ENCODE measurements around the gene KRTAP1-1.
"Not testable (repeated sequence)": the region's sequence is repeated elsewhere in the genome, so short reads cannot be mapped to it uniquely, and the experiment has no call there.

The KRTAP1-1 gene

GRCh38 chr17:41009936-41010335 lies 31.3 kb downstream of the KRTAP1-1 start:
- no peak for DNase-seq

DNA sequence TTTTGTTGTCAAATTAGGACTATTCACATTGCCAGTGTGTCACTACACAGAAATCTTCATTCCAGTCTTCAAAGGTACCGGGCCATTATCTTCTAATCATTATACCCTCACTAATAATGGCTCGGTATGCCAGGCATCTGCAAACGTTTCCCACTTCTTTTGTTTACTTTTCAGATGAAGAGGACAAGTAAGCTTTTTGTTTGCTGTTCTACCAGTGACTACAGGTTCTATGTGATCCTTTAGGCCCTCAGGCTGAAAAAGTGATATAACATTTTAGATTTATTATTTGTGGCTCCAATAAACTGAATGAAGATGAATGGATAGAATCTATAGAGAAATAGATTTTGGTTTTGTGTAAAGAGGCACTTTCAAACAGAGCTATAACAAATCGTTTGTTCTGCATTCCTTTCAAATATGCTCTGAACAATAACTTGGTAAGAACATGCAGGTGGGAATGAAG lies 31.9 kb downstream of the KRTAP1-1 start:
- no peak for DNase-seq

- DNase-seq: no peak
These were observed 32.4 kb downstream of the KRTAP1-1 start, which contains the start of gene KRTAP3-1 for GRCh38 chr17:41008811-41009210. Gene KRTAP3-1 (minus strand): TSS chr17:41009128. CDS start chr17:41009074, 54 bp downstream.

- no peak for DNase-seq
These were observed 36.9 kb downstream of the KRTAP1-1 start for GRCh38 chr17:41004397-41004796.

DNA sequence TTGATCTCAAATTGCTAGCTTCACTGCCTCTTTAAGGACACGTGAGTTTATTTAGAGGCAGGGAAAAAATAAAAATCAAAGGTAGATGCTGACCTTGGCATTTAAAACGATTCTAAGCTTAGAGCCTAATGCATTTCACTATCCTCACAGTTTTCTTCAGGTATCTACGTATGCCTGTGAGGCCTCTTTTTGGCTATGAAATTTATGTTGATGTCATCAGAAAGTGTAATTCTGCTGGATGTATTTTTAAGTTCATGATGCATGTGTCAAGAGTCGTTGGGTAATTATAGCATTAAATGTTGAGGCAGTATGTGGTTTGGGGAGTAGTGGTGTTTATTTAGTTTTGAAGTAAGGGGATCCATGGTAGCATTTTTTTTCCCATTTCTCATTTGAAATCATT lies 37.3 kb downstream of the KRTAP1-1 start:
- no peak for DNase-seq

GRCh38 chr17:41002814-41003213 lies 38.4 kb downstream of the KRTAP1-1 start:
- DNase-seq: no peak

DNA sequence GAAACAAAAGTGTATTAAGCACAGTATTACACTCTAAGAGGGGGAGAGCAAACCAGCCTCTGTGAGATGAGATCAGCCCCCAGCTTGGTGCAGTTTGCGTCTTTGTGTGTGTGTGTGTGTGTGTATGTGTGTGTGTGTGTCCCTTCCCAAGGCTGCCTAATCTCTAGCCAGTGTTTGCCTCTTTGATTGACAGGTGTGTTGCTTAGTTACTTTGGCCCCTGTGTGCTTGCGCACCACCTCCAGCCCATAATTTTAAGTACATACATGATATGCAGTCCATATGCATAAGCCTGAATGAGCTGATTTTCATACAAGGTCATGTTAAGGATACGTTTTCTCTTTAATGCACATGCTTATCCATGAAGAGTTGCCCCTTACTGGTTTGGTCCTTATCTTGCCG lies 39.5 kb downstream of the KRTAP1-1 start:
- DNase-seq: no peak

DNA sequence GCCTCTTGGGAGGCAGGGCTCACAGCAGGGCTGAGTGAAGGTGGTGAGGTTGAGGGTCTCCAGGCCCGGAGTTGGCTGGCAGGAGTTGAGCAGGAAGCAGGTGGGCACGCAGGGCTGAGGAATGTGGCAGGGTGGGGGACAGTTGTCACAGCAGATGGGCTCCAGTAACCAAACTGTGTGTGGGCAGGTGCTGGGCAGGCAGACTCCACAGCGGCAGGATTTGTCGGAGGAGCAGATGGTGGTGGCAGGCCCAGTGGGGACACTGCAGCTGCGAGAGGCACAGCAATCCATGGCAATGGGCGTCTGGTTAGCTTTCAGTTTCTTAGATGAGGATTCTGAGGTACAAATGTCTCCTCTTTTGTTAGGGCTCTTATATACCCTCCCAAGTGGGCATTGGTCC lies 41.7 kb downstream of the KRTAP1-1 start, which contains the start of gene KRTAP3-2:
KRTAP3-2 (minus strand) TSS at position 344 of the 400 bp plus-strand sequence; CDS start at position 291, 53 bp downstream.
- not testable (repeated sequence) for DNase-seq

GRCh38 chr17:40997361-40997760 lies 43.9 kb downstream of the KRTAP1-1 start:
- no peak for DNase-seq

GRCh38 chr17:40996829-40997228 lies 44.4 kb downstream of the KRTAP1-1 start:
- DNase-seq: no peak

DNA sequence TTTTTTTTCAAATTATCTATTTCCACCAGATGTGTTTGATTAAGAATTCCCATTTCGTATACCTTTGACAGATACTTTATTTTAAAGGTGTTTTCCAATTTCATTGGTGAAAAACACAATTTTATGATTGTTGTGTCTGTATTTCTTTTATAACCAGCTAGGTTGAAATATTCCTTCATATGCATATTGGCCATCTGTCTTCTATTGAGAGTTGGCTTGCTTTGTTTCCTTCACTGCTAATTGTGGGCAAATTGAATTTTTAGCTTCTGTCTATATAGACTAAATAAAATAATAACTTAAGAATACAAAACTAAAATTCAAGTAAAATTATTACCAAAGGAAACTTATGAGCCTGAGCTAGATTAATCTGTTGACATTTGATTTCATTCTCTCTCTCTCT lies 46.1 kb downstream of the KRTAP1-1 start:
- no peak for DNase-seq

GRCh38 chr17:40993839-40994238 lies 47.4 kb downstream of the KRTAP1-1 start, which contains the start of gene KRTAP3-3:
Gene KRTAP3-3 (minus strand): TSS chr17:40994164. CDS start chr17:40994097, 67 bp downstream.
- DNase-seq: no peak

DNA sequence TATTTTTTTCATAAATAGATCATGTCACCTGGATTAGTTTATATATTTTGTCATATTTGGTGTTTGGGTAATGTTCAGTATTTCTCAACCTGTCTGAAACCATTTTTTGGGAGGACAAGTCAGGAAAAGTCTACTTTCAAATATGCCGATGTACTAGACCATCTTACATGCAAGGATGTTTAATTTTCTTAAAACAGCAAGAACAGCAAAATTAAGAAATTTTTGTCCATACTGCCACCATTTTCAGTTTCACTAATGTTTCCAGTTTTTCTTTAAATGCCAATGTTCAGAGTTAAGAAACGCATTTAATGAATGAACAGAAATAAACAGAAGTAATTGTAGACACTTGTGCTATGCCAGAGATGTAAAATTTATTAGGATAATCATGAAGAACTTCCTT lies 48.2 kb downstream of the KRTAP1-1 start:
- no peak for DNase-seq

GRCh38 chr17:40992666-40993065 lies 48.6 kb downstream of the KRTAP1-1 start:
- no peak for DNase-seq
